Stimulated activated naive CD4-positive, alpha-beta T cell (primary cell): ENCODE measurements around the gene DHPS.
"Not testable (repeated sequence)": the region's sequence is repeated elsewhere in the genome, so short reads cannot be mapped to it uniquely, and the experiment has no call there.

ENCODE experiments used
- DNase-seq, 6 experiments: peaks; one replicate each; lab custom pipeline; 2025; lab: John Stamatoyannopoulos, UW

DHPS gene

GRCh38 chr19:12705654-12706331 lies 24.1 kb upstream of the DHPS start:
- no peak for DNase-seq

GRCh38 chr19:12705169-12705568 lies 23.5 kb upstream of the DHPS start:
- no peak for DNase-seq

GRCh38 chr19:12703046-12703445 lies 21.4 kb upstream of the DHPS start:
- DNase-seq, result no peak

GRCh38 chr19:12701596-12702282 lies 20.1 kb upstream of the DHPS start:
- DNase-seq, result no peak

- DNase-seq, result no peak
These were observed 16.5 kb upstream of the DHPS start for GRCh38 chr19:12698138-12698537.

GRCh38 chr19:12697425-12697824 lies 15.7 kb upstream of the DHPS start:
- DNase-seq, result not testable (repeated sequence)

GRCh38 chr19:12696366-12697335 lies 15.0 kb upstream of the DHPS start, which contains the start of gene FBXW9:
TSS of gene FBXW9 (minus strand) at chr19:12696631. CDS start at chr19:12696581, 50 bp downstream.
- DNase-seq, result peak; percentile 85 to 96 (median 95)

GRCh38 chr19:12695997-12696365 lies 14.3 kb upstream of the DHPS start:
- DNase-seq, result peak in 1 of 6 experiments; percentile 31

GRCh38 chr19:12695514-12695913 lies 13.8 kb upstream of the DHPS start:
- DNase-seq, result no peak

- DNase-seq, result no peak
These were observed 13.4 kb upstream of the DHPS start for GRCh38 chr19:12695096-12695495.

GRCh38 chr19:12694641-12695040 lies 13.0 kb upstream of the DHPS start:
- DNase-seq, result no peak

- DNase-seq, result no peak
These were observed 11.3 kb upstream of the DHPS start for GRCh38 chr19:12692960-12693359.

GRCh38 chr19:12689581-12690216 lies 8.0 kb upstream of the DHPS start:
- DNase-seq, result no peak

- no peak for DNase-seq
These were observed 7.3 kb upstream of the DHPS start for GRCh38 chr19:12689012-12689411.

GRCh38 chr19:12687496-12688196 lies 6.0 kb upstream of the DHPS start, which contains the start of gene GNG14:
TSS of gene GNG14 (plus strand) at chr19:12687998. CDS start at chr19:12688049, 51 bp downstream.
- no peak for DNase-seq

- DNase-seq, result no peak
These were observed 4.2 kb upstream of the DHPS start for GRCh38 chr19:12685831-12686230.

GRCh38 chr19:12680034-12680433 lies 1.6 kb downstream of the DHPS start:
- no peak for DNase-seq

GRCh38 chr19:12678039-12678438 lies 3.6 kb downstream of the DHPS start:
- DNase-seq, result not testable (repeated sequence)

GRCh38 chr19:12676928-12677327 lies 4.8 kb downstream of the DHPS start:
- no peak for DNase-seq

- peak; percentile 44 to 81 (median 72) for DNase-seq
These were observed 5.3 kb downstream of the DHPS start for GRCh38 chr19:12676384-12676792.

GRCh38 chr19:12675940-12676339 lies 5.7 kb downstream of the DHPS start:
- DNase-seq, result no peak
